AML-193 (cell line): ENCODE measurements around the gene TMEM209.
"Not testable (repeated sequence)": the region's sequence is repeated elsewhere in the genome, so short reads cannot be mapped to it uniquely, and the experiment has no call there.

Experiments
- DNase-seq, 2 experiments: peaks; one replicate each; lab custom pipeline; 2025; lab: John Stamatoyannopoulos, UW

The TMEM209 gene

DNA sequence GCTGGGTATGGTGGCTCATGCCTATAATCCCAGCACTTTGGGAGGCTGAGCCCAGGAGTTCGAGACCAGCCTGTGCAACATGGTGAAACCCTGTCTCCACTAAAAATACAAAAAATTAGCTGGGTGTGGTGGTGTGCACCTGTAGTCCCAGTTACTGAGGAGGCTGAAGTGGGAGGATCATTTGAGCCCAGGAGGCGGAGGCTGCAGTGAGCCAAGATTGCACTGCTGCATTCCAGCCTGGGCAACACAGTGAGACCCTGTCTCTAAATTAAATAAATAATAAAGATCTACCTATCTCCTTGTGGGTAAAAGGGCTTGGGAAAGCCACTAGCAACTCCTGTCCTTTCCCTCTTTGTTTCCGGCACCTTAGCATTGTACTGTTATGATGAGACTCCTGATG is 78.4 kb downstream of the TMEM209 start:
- DNase-seq: not testable (repeated sequence)

DNA sequence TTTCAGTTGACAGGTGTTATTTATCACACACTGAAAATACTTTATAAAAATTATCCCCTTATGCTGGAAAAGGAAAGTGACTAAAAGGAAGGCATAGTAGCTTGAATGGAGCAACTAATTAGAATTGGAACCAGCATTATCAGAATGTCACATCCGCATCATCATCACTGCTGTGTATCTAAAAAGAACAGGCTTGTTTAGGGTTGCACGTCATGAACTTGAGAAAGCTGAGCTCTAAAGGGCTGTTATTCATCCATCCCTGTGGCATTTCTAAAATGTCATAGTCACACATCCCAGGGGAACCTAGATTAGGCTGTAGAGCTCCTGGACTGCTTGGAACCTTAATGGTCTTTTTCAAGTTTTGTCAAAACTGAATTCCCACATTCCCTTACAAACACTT is 80.5 kb downstream of the TMEM209 start:
- DNase-seq: no peak

GRCh38 chr7:130123501-130123900 is 81.7 kb downstream of the TMEM209 start:
- no peak for DNase-seq

DNA sequence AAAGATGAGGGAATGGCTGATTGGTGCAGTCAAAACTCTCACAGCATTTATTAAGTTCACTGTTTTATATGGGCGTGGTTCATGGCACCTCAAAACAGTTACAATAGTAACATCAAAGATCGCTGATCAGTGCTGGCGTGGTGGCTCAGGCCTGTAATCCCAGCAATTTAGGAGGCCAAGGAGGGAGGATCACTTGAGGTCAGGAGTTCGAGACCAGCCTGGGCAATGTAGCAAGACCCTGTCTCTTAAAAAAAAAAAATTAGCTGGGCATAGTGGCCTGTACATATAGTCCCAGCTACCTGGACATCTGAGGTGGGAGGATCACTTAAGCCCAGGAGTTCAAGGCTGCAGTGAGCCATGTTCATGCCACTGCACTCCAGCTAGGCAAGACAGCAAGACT is 86.4 kb downstream of the TMEM209 start:
- DNase-seq: no peak

GRCh38 chr7:130118294-130118693 is 86.9 kb downstream of the TMEM209 start:
- DNase-seq: no peak

- DNase-seq: no peak
Observed at GRCh38 chr7:130114776-130115175, 90.4 kb downstream of the TMEM209 start.
